Neural cell (in vitro differentiated cells): ENCODE results near the gene NMB. TPM values are rescaled to one million over a fixed set of nuclear protein-coding genes. Genes with fewer than 3 reads are reported as not detected.

Source experiments
- H2AFZ ChIP-seq: fragments of 200-600, 300-800 bp; sonication (generic), shearing (Covaris generic); 2 replicates; pipeline ENCODE4 v1.6.0; 2014; ENCODE audit warnings: low read depth, mild to moderate bottlenecking, antibody characterized with exemption, low read length, moderate library complexity
- H3F3A ChIP-seq: fragments of 200-600 bp; shearing (Covaris generic); 2 replicates; pipeline ENCODE4 v1.6.1; 2016; ENCODE audit warnings: mild to moderate bottlenecking, moderate library complexity, mixed read lengths, antibody characterized with exemption, low read length; ENCODE audit not compliant: insufficient read depth, poor library complexity, severe bottlenecking
- H3K27ac ChIP-seq: fragments of 200-600, 300-800 bp; sonication (generic), shearing (Covaris generic); 2 replicates; pipeline ENCODE4 v1.5.1; 2014; ENCODE audit warnings: mild to moderate bottlenecking, low read length, moderate library complexity
- H3K27me3 ChIP-seq: fragments of 300-800, 200-600 bp; sonication (generic), shearing (Covaris generic); 2 replicates; pipeline ENCODE4 v1.6.0; 2014; ENCODE audit warnings: mild to moderate bottlenecking, low read depth, low read length, moderate library complexity; ENCODE audit not compliant: insufficient read depth
- H3K36me3 ChIP-seq: fragments of 300-800, 200-600 bp; sonication (generic), shearing (Covaris generic); 2 replicates; pipeline ENCODE4 v1.5.1; 2014; ENCODE audit warnings: mild to moderate bottlenecking, antibody characterized with exemption, low read length, moderate library complexity; ENCODE audit not compliant: insufficient read depth
- H3K4me2 ChIP-seq: fragments of 300-800, 200-600 bp; sonication (generic), shearing (Covaris generic); 2 replicates; pipeline ENCODE4 v1.6.0; 2014; ENCODE audit warnings: mild to moderate bottlenecking, low read length
- H3K4me3 ChIP-seq: fragments of 300-800, 200-600 bp; sonication (generic), shearing (Covaris generic); 2 replicates; pipeline ENCODE4 v1.5.1; 2014; ENCODE audit warnings: mild to moderate bottlenecking, low read length, moderate library complexity
- H3K79me2 ChIP-seq: fragments of 200-600 bp; shearing (Covaris generic); replicated peaks from 2 replicates; pipeline ENCODE4 v1.6.0; 2014; ENCODE audit warnings: mild to moderate bottlenecking, low read length, moderate library complexity; ENCODE audit not compliant: insufficient read depth
- H3K9ac ChIP-seq: fragments of 300-800, 200-600 bp; sonication (generic), shearing (Covaris generic); 2 replicates; pipeline ENCODE4 v1.6.1; 2016; ENCODE audit warnings: mild to moderate bottlenecking, low read length, mixed read lengths
- H3K9me2 ChIP-seq: fragments of 200-600 bp; shearing (Covaris generic); 2 replicates; pipeline ENCODE4 v1.6.1; 2016; ENCODE audit warnings: mild to moderate bottlenecking, low read length, mixed read lengths; ENCODE audit not compliant: insufficient read depth
- H3K9me3 ChIP-seq: fragments of 200-600, 300-800 bp; sonication (generic), shearing (Covaris generic); 2 replicates; pipeline ENCODE4 v1.6.1; 2016; ENCODE audit warnings: mild to moderate bottlenecking, mixed run types, low read length, moderate library complexity, mixed read lengths
- H4K20me1 ChIP-seq: fragments of 200-600 bp; shearing (Covaris generic); 2 replicates; pipeline ENCODE4 v1.6.1; 2016; ENCODE audit warnings: mild to moderate bottlenecking, mixed run types; ENCODE audit not compliant: insufficient read depth
- EP300 ChIP-seq: fragments of 450-650 bp; conservative IDR thresholded peaks from 2 replicates; pipeline ENCODE4 v1.6.1; 2014; ENCODE audit warnings: antibody characterized with exemption, mild to moderate bottlenecking, moderate library complexity; ENCODE audit not compliant: poor library complexity, severe bottlenecking
- EZH2 ChIP-seq: fragments of 200-600, 300-800 bp; shearing (Covaris generic), sonication (generic); IDR thresholded peaks from 2 replicates; pipeline ENCODE4 v1.6.1; 2014; ENCODE audit warnings: antibody characterized with exemption, low read length, borderline replicate concordance, mild to moderate bottlenecking; ENCODE audit not compliant: insufficient read depth, poor library complexity, severe bottlenecking
- MXI1 ChIP-seq: fragments of 450-650 bp; conservative IDR thresholded peaks from 2 replicates; pipeline ENCODE4 v1.6.1; 2014; ENCODE audit warnings: antibody characterized with exemption, mild to moderate bottlenecking; ENCODE audit not compliant: poor library complexity, severe bottlenecking
- POLR2AphosphoS5 ChIP-seq: IDR thresholded peaks from 2 replicates; pipeline ENCODE4 v1.6.1; 2012
- RAD21 ChIP-seq: fragments of 450-650 bp; conservative IDR thresholded peaks from 2 replicates; pipeline ENCODE4 v1.6.1; 2014; ENCODE audit warnings: antibody characterized with exemption, mild to moderate bottlenecking, moderate library complexity
- SMC3 ChIP-seq: fragments of 450-650 bp; conservative IDR thresholded peaks from 2 replicates; pipeline ENCODE4 v1.6.1; 2014; ENCODE audit warnings: antibody characterized with exemption, mild to moderate bottlenecking, moderate library complexity; ENCODE audit not compliant: poor library complexity
- TAF1 ChIP-seq: IDR thresholded peaks from 2 replicates; pipeline ENCODE4 v1.6.1; 2012; ENCODE audit warnings: low read depth
- polyA plus RNA-seq: library from polyadenylated mRNA; depleted of rRNA; stranded (reverse); fragments of >200 nt; gene quantifications from 2 replicates; pipeline ENCODE4 v1.2.3, GENCODE V29; 2014
- TF ChIP-seq, protein P1 (sequence below): fragments of 450-650 bp; IDR thresholded peaks from 2 replicates; pipeline ENCODE4 v1.5.1; 2014; ENCODE audit warnings: antibody characterized with exemption, mild to moderate bottlenecking, moderate library complexity; ENCODE audit not compliant: poor library complexity, severe bottlenecking
- TF ChIP-seq, protein P2 (sequence below): IDR thresholded peaks from 2 replicates; pipeline ENCODE4 v1.6.1; 2012; ENCODE audit warnings: borderline replicate concordance

The NMB gene
- polyA plus RNA-seq, 1 donor from 2014 or later = 3.0 TPM

DNA sequence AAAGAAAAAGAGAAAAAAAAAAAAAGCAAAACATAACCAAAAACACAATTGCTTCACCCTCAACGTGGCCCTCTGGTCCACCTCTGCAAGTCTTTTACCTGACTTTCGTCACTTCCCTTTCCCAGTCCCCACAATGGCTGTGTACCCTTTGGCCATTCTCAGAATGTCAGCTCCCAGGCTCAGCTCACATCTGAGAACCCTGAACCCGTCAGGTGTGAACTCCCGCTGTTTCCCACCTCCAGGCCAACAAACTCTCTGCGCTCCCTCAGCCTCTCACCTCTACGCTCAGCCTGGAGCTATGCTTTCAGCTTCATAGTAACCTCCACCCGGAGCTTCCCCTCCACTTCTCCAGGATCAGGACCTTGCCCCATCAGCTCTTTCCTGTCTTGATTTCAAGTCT, 33.6 kb downstream of the NMB start:
- Histone ChIP-seq H3F3A (no peaks in the 10 kb centered on the region), H3K79me2 (peaks cover 5% of the 10 kb centered on the region), H2AFZ (no peak overlapping the region), H3K9me2 (no peaks in the 10 kb centered on the region), H3K27ac (no peak overlapping the region), H3K9ac (no peak overlapping the region), H3K9me3 (peaks cover 23% of the 10 kb centered on the region), H3K36me3 (peaks cover 28% of the 10 kb centered on the region), H3K4me2 (no peak overlapping the region), H3K27me3 (no peaks in the 10 kb centered on the region), H3K4me3 (no peak overlapping the region), H4K20me1 (no peaks in the 10 kb centered on the region)
- no peak for TF ChIP-seq EZH2
- no peak for TF ChIP-seq SMC3
- TF ChIP-seq EP300 = no peak
- TF ChIP-seq MXI1 = no peak
- TF ChIP-seq POLR2AphosphoS5 = no peak
- no peak for TF ChIP-seq TAF1

DNA sequence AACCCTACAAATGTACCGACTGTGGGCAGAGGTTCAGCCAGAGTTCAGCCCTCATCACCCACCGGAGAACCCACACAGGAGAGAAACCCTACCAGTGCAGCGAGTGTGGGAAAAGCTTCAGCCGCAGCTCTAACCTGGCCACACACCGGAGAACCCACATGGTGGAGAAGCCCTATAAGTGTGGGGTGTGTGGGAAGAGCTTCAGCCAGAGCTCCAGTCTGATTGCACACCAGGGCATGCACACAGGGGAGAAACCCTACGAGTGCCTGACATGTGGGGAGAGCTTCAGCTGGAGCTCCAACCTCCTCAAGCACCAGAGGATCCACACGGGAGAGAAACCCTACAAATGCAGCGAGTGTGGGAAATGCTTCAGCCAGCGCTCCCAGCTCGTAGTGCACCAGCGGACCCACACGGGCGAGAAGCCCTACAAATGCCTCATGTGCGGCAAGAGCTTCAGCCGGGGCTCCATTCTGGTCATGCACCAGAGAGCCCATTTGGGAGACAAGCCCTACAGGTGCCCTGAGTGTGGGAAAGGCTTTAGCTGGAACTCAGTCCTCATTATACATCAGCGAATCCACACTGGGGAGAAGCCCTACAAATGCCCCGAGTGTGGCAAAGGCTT, 36.5 kb downstream of the NMB start:
- Histone ChIP-seq H3K4me2 (no peak overlapping the region), H3K9me2 (no peaks in the 10 kb centered on the region), H3K9ac (no peak overlapping the region), H3K27ac (no peak overlapping the region), H3K9me3 (peaks cover 23% of the 10 kb centered on the region), H4K20me1 (no peaks in the 10 kb centered on the region), H3F3A (no peaks in the 10 kb centered on the region), H3K79me2 (peaks cover 11% of the 10 kb centered on the region), H2AFZ (no peak overlapping the region), H3K27me3 (no peaks in the 10 kb centered on the region), H3K4me3 (no peak overlapping the region), H3K36me3 (peaks cover 28% of the 10 kb centered on the region)
- TF ChIP-seq RAD21 = no peak
- TF ChIP-seq EP300 = no peak
- TF ChIP-seq, protein P1, sequence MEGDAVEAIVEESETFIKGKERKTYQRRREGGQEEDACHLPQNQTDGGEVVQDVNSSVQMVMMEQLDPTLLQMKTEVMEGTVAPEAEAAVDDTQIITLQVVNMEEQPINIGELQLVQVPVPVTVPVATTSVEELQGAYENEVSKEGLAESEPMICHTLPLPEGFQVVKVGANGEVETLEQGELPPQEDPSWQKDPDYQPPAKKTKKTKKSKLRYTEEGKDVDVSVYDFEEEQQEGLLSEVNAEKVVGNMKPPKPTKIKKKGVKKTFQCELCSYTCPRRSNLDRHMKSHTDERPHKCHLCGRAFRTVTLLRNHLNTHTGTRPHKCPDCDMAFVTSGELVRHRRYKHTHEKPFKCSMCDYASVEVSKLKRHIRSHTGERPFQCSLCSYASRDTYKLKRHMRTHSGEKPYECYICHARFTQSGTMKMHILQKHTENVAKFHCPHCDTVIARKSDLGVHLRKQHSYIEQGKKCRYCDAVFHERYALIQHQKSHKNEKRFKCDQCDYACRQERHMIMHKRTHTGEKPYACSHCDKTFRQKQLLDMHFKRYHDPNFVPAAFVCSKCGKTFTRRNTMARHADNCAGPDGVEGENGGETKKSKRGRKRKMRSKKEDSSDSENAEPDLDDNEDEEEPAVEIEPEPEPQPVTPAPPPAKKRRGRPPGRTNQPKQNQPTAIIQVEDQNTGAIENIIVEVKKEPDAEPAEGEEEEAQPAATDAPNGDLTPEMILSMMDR = no peak
- TF ChIP-seq MXI1 = no peak
- no peak for TF ChIP-seq SMC3
- no peak for TF ChIP-seq TAF1
- TF ChIP-seq EZH2 = no peak
- no peak for TF ChIP-seq POLR2AphosphoS5
- TF ChIP-seq, protein P2, sequence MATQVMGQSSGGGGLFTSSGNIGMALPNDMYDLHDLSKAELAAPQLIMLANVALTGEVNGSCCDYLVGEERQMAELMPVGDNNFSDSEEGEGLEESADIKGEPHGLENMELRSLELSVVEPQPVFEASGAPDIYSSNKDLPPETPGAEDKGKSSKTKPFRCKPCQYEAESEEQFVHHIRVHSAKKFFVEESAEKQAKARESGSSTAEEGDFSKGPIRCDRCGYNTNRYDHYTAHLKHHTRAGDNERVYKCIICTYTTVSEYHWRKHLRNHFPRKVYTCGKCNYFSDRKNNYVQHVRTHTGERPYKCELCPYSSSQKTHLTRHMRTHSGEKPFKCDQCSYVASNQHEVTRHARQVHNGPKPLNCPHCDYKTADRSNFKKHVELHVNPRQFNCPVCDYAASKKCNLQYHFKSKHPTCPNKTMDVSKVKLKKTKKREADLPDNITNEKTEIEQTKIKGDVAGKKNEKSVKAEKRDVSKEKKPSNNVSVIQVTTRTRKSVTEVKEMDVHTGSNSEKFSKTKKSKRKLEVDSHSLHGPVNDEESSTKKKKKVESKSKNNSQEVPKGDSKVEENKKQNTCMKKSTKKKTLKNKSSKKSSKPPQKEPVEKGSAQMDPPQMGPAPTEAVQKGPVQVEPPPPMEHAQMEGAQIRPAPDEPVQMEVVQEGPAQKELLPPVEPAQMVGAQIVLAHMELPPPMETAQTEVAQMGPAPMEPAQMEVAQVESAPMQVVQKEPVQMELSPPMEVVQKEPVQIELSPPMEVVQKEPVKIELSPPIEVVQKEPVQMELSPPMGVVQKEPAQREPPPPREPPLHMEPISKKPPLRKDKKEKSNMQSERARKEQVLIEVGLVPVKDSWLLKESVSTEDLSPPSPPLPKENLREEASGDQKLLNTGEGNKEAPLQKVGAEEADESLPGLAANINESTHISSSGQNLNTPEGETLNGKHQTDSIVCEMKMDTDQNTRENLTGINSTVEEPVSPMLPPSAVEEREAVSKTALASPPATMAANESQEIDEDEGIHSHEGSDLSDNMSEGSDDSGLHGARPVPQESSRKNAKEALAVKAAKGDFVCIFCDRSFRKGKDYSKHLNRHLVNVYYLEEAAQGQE = no peak
